HG03457 (cell line): ENCODE measurements around the gene NADK2.
A peak's percentile ranks its signal among the peaks of the same experiment; 100 is the strongest.

Experiments used
- ATAC-seq: cut with Tn5 transposase; IDR thresholded peaks from one replicate; pipeline ENCODE4 v1.9.1; 2021; ENCODE audit warnings: moderate number of reproducible peaks; ENCODE audit not compliant: unreplicated experiment

NADK2 gene

DNA sequence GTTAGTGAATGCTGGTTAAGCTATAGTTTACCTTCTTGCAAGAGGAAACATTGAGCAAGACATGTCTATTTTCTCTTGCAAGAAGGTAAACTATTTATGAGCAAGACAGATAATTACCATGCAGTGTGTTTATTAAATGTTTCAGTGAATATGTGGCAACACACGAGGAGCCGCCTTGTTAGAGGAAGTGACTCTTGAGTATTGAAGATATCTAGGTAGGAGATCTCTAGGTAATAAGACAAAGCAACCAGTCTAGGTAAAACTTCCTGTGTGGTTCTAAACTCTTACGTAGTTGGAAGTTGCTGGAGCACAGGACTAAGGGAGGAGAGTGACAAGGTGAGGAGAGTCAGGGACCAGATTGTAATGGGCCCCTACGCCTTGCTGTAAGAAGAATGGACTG lies 73.0 kb downstream of the NADK2 start:
- no peak for ATAC-seq

- ATAC-seq = no peak
Measured at GRCh38 chr5:36164461-36164860, 77.3 kb downstream of the NADK2 start.

DNA sequence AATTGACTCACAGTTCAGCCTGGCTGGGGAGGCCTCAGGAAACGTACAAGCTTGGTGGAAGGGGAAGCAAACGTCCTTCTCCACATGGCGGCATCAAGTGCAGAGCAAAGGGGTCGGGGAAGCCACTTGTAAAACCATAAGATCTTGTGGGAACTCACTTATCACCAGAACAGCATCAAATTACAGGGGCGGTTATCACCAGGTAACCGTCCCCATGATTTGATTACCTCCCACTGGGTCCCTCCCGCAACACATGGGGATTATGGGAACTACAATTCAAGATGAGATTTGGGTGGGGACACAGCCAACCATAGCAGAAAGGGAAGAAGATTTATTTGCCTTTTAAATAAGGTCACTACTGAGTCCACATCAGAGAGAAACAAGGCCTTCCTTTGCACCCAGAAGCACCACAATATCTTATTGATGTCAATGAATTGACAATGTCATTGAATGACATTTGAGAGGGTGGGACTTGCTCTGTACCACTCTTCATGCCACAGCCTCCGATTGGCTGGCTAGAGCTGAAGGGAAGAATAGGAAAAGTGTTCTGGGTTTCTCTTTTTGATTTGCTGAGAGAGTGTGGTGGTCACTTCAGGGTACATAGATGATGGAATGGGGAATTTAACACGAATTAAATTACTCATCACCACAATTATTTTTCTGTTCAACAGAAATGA lies 78.8 kb downstream of the NADK2 start:
- no peak for ATAC-seq

DNA sequence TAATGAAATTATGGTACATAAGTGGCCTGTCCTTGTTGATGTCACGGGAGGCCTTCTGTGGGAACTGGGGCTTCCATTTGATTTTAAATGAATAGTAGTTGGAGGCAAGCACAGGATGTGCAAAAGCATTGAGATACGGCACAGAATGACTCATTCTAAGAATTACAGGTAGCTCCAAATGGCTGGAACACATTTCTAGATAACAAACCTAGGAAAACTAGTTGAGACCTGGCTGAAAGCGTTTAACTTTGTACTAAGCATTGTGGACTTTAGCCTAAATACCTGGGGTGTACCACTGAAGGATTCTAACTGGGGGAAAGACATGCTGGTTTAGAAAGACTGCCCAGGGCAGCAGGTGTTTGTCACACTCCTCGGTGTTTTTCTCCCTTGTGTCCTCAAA lies 80.4 kb downstream of the NADK2 start:
- ATAC-seq = no peak

DNA sequence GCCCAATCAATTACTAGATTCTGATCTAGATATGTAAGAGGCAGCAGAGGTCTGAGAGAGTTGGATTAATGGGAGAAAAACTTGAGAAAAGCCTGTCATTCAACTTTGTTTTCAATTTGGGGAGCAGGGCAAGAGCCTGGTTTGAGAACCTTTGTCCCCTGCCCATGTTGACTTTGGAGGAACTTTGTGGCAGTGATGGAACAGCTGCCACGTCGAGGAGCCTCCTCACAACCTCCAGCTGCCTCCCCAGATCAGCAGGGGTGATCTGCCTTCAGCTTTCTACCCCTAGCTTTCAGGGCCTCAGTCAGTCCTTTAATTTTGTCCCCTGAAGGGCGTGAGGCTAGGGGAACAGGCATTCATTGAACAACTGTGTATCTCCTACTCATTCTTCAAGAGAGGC lies 81.1 kb downstream of the NADK2 start:
- no peak for ATAC-seq

DNA sequence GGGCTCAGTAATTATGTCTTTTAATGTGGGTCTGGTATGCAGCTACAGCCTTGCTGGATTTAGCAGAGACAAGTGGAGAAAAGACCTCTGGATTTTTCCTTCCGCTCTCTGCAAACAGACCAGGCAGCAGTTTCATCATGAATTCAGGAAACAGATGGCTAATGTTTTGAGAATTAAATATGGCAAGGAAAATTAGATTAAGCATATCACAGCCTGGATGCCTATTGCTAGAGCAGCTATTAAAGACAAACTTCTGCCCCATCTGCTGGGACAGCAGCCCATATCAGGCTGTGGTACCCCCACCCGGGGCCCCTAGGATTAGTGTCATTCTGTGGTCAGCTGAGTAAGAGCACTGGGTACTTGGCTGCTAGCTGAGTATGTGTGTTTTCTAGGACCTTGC lies 83.6 kb downstream of the NADK2 start:
- no peak for ATAC-seq

DNA sequence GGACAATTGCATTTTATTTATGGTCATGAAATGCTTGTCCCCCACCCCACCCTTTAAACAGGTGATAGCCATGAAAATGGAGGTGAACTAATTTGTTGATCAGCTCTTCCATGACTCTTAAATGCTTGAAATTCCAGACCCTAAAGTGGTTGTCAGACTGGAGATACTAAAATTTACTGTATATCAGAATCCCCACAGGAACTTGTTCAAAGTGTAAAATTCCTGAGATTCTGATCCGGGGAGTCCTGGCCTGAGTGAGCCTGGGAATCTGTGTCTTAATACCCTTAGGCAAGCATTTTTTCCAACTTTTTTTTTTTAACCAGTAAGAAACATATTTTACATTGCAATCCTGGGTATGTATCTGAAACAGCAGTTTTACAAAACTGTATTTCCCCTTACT lies 85.1 kb downstream of the NADK2 start:
- ATAC-seq = no peak

DNA sequence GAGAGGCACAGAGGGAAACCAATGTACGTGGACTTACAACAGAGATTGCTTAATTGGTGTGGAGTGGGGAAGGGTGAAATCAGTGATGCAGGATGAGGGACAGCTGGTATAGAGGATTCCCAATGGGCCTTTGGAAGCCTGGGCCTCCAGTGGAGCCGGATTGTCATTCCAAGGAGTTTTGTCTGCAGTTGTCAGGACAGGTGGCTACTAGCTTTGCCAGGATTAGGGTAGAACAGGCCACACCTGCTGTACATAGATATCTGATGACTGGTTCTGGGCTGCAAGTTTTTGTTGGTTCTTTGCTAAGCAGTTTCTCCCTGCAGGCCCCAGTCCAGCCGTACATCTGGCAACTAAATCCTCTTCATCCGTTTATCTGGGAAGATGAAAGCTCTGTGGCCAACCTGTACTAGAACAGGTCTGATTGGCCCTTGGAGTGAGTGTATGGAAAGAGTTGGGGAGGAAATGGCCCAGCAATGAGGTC lies 85.6 kb downstream of the NADK2 start:
- no peak for ATAC-seq

DNA sequence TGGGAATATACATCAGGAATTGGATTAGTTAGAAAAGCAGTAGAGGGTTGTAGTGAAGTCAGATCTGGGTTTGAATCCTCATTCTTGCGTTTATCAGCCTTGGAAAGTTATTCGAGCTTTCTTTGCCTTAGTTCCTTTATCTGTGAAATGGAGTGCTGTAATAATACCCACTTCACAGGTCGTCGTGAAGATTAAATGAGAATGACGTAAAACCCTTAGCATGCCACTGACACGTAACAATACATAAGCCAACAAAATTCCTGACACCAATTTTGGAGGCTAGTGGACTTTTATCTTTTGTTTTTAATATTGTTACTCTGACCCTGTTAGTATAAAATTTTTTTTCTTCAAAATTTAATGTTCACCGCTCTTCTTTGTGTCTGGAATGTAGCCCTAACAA lies 86.4 kb downstream of the NADK2 start:
- no peak for ATAC-seq

DNA sequence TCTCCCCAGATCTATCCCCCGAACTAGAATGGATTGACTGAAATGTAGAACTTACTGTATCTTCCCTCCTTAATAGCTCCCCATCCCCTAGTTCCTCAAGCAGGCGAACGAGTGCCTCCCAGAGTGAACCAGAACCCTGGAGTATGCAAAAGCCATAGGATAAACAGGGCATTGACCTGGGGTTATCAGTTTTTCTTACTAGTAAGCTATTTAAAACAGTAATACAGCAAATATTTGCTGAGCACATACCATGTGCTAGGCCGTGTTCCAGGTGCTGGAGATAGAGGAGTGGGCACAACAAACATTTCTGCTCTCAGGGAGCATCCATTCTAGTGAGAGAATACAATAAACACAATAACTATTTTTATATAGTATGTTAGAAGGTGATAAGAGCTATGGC lies 88.0 kb downstream of the NADK2 start:
- no peak for ATAC-seq

DNA sequence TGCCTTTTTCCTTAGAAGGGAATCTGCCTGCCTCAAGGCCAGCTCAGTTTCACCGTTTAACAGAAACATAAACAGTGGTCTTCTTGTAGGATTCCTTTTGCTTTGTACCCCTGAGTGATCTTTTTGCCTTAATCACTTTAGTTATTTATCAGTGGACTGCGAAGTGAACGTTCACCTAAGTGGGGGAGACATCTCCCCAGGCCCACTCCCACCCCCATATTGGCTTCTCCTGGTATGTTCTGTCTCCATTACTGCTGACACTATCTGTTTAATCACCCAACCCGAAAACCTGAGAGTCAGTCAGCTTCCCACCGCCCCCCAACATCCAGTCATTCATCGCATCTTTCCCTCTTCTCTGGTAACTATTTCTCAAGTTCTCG lies 88.4 kb downstream of the NADK2 start:
- no peak for ATAC-seq

GRCh38 chr5:36152324-36153297 lies 89.1 kb downstream of the NADK2 start:
- ATAC-seq = no peak

DNA sequence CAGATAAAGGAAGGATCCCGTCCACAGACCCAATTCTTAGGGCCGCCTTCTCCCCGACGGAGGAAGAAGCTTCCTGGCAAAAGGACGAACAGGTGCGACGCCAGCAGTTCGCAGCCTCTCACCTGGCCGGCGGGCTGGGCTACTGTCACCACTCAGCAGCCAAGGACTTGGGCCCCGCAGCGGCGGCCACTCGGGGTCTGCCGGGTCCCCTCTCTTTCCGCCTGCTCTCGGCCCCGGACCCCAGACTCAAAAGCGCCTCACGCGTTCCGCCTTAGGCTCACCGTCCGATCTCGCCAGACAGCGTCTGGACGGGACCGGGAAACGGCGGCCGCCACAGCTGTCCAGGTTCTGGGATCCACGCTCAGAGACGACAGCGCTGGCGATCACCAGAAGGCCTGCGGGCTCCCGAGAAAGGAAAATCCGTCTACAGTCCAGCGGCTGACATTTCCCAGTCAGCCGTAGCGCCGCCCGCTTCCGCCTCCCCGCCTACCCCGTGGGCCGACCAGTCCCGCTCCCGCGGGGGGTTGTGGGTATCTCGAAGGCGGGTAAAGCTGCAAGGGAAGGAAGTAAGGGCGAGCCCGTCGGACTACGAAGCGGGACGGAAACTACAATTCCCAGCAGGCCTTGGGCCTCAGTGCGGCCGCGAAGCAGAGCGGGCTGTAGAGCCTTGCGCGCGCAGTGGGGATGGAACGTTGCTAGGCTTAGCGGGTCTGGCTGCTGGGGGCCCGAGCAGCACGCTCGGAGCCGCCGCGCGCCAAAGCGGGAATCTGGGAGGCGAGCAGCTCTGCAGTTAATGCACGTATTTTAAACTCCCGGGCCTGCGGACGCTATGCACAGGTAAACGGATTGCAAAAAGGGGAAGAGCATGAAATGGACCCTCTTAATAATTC lies 90.0 kb downstream of the NADK2 start, which contains the start of the genes LMBRD2 and SKP2:
LMBRD2 (minus strand) TSS at position 454 of the 890 bp plus-strand sequence. CDS start 8,538 bp downstream, outside the sequence.
SKP2 (plus strand) TSS at position 678 of the 890 bp plus-strand sequence; CDS start at position 830, 152 bp downstream.
- ATAC-seq = peak; percentile 98

DNA sequence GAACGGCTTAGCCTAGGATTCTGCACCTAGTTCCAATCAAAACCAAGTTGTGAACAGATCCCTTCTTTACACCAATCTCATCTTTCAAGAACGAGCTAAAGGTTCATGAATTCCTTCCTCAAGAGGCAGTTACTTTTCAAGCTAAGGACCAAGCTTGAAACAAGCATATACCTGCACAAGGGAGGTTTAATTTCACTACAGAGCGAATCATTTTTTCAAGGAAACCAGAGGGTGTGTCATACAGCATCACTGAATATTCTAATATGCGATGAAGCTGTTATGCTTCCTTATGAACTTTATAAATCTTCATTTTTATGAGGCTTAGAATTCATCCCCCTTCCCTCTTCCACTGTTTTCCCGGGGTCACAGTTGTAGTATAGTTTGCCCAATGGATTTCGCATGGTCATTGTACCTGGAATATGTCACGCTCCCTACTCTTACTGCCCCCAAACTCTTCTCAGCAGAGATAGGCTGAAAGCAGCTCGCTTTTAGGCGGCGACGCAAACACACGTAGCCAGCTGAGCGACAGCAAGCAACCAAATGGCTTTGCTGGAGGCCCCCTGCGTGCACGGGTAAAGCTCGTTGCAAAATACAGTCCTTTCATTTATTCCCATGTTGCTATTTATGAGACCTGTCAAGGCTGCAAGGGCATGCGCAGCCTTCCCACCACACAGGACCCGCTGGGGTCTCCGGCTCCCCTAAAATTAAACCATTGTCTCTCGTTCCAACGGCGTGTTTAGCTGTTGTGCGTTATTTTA lies 90.9 kb downstream of the NADK2 start:
- ATAC-seq = no peak

DNA sequence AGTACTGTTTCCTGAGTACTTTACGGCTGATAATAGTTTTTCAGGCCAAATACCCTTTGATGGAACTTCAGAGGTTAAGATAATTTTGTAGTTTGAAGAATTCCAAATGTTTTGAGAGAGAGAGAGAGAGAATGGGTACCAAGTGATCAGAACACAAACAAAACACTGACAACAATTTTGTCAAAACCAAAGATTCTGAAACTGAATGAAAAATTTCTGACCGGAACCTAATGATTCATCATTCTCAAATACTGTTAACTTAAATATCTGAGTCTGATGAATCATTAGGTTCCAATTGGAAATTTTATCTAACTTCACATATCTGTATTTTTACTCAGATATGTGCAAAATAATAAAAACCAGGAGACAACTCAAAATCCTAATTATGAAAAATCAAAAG lies 94.0 kb downstream of the NADK2 start:
- no peak for ATAC-seq

- no peak for ATAC-seq
Measured at GRCh38 chr5:36146390-36146789, 95.3 kb downstream of the NADK2 start.

DNA sequence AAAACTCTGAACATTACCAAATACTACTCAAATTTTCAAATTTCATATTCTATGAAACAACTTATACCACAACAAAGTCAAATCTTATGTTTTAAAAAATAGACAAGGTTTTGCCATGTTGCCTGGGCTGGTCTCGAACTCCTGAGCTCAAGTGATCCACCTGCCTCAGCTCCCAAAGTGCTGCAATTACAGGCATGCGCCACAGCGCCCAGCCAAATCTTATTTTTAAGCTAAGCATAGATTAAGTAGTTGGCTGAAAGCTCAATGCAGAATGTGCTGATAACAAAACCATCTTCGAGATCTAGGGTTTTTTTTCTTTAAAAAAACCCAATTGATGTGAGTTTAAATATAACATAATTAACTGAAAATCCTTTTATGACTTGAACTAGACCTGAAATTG lies 96.4 kb downstream of the NADK2 start:
- no peak for ATAC-seq
